Fibroblast of lung (primary cell): Measurements from ENCODE around the gene ESPNL. TPM values are rescaled to one million over a fixed set of nuclear protein-coding genes. Genes with fewer than 3 reads are reported as not detected.
A peak's percentile ranks its signal among the peaks of the same experiment; 100 is the strongest.

ENCODE experiments used
- DNase-seq, 2 donors: peaks; one replicate each; pipeline versions ENCODE4 v3.0.0 to v3.0.0-alpha.2; 2010; ENCODE audit warnings: low read depth in 2 of 2
- H2AFZ ChIP-seq: 2 replicates; pipeline ENCODE4 v1.5.1; 2012; ENCODE audit warnings: low read length, control low read depth, inconsistent platforms
- H3K27ac ChIP-seq: 2 replicates; pipeline ENCODE4 v1.5.1; 2011; ENCODE audit warnings: low read length, control low read depth; ENCODE audit not compliant: insufficient read depth
- H3K27me3 ChIP-seq: 2 replicates; pipeline ENCODE4 v1.5.1; 2011; ENCODE audit warnings: mild to moderate bottlenecking, low read length; ENCODE audit not compliant: control insufficient read depth, insufficient read depth
- H3K36me3 ChIP-seq: 2 replicates; pipeline ENCODE4 v1.5.1; 2011; ENCODE audit warnings: low read length; ENCODE audit not compliant: control insufficient read depth, insufficient read depth
- H3K4me1 ChIP-seq: 2 replicates; pipeline ENCODE4 v1.5.1; 2011; ENCODE audit warnings: low read length; ENCODE audit not compliant: control insufficient read depth, insufficient read depth; ENCODE audit errors: extremely low read depth
- H3K4me2 ChIP-seq: 2 replicates; pipeline ENCODE4 v1.5.1; 2011; ENCODE audit warnings: low read length, control low read depth; ENCODE audit not compliant: insufficient read depth; ENCODE audit errors: extremely low read depth
- H3K4me3 ChIP-seq, 4 experiments: fragments of 200-600 bp in 1 of 4; sonication (generic) in 1 of 4; replicated peaks in 1 of 4; 2 replicates each; pipeline ENCODE4 v1.5.1; 2011 to 2016; ENCODE audit warnings: low read length in 4 of 4, low read depth in 3 of 4, mild to moderate bottlenecking in 3 of 4, control low read depth in 2 of 4, inconsistent platforms in 1 of 4, mixed read lengths in 1 of 4; ENCODE audit not compliant: insufficient read depth in 1 of 4; ENCODE audit errors: control extremely low read depth in 1 of 4
- H3K79me2 ChIP-seq: 2 replicates; pipeline ENCODE4 v1.5.1; 2012; ENCODE audit warnings: mild to moderate bottlenecking, low read length, inconsistent platforms; ENCODE audit not compliant: control insufficient read depth, insufficient read depth
- H3K9ac ChIP-seq: 2 replicates; pipeline ENCODE4 v1.5.1; 2011; ENCODE audit warnings: mild to moderate bottlenecking, low read length, control low read depth; ENCODE audit not compliant: insufficient read depth
- H3K9me3 ChIP-seq: 2 replicates; pipeline ENCODE4 v1.5.1; 2012; ENCODE audit warnings: low read depth, low read length; ENCODE audit not compliant: control insufficient read depth, insufficient read depth
- H4K20me1 ChIP-seq: 2 replicates; pipeline ENCODE4 v1.5.1; 2011; ENCODE audit warnings: low read length; ENCODE audit not compliant: control insufficient read depth, insufficient read depth; ENCODE audit errors: extremely low read depth
- EZH2 ChIP-seq: IDR thresholded peaks from 2 replicates; pipeline ENCODE4 v1.5.1; 2012; ENCODE audit warnings: low read length, control low read depth, mild to moderate bottlenecking; ENCODE audit errors: missing control alignments
- polyA plus RNA-seq, 2 donors: library from polyadenylated mRNA; depleted of rRNA in 1 of 2; stranded (reverse) in 1 of 2; unstranded in 1 of 2; fragments of >200 nt; gene quantifications; 2 replicates each; pipeline ENCODE4 v1.2.1, GENCODE V29; 2011 to 2012; ENCODE audit warnings: missing spikeins in 1 of 2
- total RNA-seq: library from RNA; depleted of rRNA; stranded (reverse); fragments of >200 nt; gene quantifications from 2 replicates; pipeline ENCODE4 v1.2.1, GENCODE V29; 2014
- TF ChIP-seq, protein P1 (sequence below), 2 donors: IDR thresholded peaks in 1 of 2; conservative IDR thresholded peaks in 1 of 2; 1 replicate in 1 of 2; 2 replicates in 1 of 2; pipeline ENCODE4 v1.5.1; 2011 to 2012; ENCODE audit warnings: low read length in 2 of 2, control low read depth in 1 of 2, inconsistent platforms in 1 of 2, low read depth in 1 of 2, mild to moderate bottlenecking in 1 of 2

The ESPNL gene
- total and polyA plus RNA-seq, 2 donors (not counting 1 experiment from before 2014, with no cell fraction given) = 0.79 to 2.8 TPM

DNA sequence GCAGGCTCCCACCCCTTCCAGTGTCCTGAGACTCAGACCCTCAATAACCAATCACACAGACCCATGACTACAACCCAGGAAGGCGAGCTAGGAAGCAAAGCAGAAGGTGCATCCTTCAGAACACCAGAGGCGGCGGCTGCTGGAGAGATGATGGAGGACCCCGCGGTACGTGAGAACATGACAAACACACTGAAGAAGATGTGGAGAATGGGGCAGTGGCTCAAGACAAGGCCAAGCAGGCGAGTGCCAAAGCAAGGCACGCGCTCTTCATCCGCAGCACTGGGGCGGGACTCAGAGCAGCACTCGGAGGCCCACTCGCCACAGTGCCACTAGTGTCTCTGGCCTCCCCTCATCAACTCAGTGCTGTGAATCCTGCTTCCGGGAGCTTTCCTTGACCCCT lies 72.3 kb downstream of the ESPNL start:
- Histone ChIP-seq H3K4me3 (no peak overlapping the region), H3K4me2 (no peak overlapping the region), H2AFZ (no peak overlapping the region), H3K27me3 (no peaks in the 10 kb centered on the region), H3K36me3 (peaks cover 32% of the 10 kb centered on the region), H3K79me2 (no peaks in the 10 kb centered on the region), H3K27ac (no peak overlapping the region), H3K9ac (no peak overlapping the region), H3K9me3 (no peaks in the 10 kb centered on the region), H4K20me1 (no peaks in the 10 kb centered on the region), H3K4me1 (peaks cover 26% of the 10 kb centered on the region)
- TF ChIP-seq, protein P1, sequence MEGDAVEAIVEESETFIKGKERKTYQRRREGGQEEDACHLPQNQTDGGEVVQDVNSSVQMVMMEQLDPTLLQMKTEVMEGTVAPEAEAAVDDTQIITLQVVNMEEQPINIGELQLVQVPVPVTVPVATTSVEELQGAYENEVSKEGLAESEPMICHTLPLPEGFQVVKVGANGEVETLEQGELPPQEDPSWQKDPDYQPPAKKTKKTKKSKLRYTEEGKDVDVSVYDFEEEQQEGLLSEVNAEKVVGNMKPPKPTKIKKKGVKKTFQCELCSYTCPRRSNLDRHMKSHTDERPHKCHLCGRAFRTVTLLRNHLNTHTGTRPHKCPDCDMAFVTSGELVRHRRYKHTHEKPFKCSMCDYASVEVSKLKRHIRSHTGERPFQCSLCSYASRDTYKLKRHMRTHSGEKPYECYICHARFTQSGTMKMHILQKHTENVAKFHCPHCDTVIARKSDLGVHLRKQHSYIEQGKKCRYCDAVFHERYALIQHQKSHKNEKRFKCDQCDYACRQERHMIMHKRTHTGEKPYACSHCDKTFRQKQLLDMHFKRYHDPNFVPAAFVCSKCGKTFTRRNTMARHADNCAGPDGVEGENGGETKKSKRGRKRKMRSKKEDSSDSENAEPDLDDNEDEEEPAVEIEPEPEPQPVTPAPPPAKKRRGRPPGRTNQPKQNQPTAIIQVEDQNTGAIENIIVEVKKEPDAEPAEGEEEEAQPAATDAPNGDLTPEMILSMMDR (conservative IDR thresholded peaks at IDR 0.05 in 1 of 2, IDR thresholded peaks at IDR 0.05 in 1 of 2; ENCODE audit: low read depth in 1 of 2, low read length in 2 of 2) = no peak
- TF ChIP-seq EZH2 = no peak
- DNase-seq = no peak

DNA sequence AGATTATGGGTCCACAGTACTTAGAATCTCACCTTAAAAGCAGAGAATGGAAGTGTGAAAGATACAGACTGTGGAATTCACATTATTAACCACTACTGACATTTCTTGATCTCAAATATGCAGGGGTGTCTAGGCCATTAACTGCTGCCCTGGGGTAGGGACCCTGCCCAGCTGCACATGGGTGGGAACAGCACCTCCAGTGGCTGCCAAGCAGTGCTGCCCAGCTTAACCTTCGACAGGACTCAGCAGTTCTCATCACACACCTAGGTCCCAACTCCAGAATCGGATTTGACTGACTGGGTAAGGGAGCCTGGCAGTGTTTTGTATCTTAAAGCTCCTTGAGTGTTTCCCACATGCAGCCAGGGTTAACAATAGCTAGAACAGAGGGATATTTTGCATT lies 73.6 kb downstream of the ESPNL start:
- Histone ChIP-seq H3K4me3 (no peak overlapping the region), H3K9me3 (no peaks in the 10 kb centered on the region), H4K20me1 (no peaks in the 10 kb centered on the region), H3K27ac (no peak overlapping the region), H3K79me2 (no peaks in the 10 kb centered on the region), H3K4me2 (no peak overlapping the region), H2AFZ (no peak overlapping the region), H3K4me1 (peaks cover 16% of the 10 kb centered on the region), H3K27me3 (no peaks in the 10 kb centered on the region), H3K36me3 (peaks cover 25% of the 10 kb centered on the region), H3K9ac (no peak overlapping the region)
- TF ChIP-seq, protein P1 (conservative IDR thresholded peaks at IDR 0.05 in 1 of 2, IDR thresholded peaks at IDR 0.05 in 1 of 2; ENCODE audit: low read depth in 1 of 2, low read length in 2 of 2) = peak in 1 of 2 donors; percentile 14
- no peak for TF ChIP-seq EZH2
- DNase-seq = no peak

DNA sequence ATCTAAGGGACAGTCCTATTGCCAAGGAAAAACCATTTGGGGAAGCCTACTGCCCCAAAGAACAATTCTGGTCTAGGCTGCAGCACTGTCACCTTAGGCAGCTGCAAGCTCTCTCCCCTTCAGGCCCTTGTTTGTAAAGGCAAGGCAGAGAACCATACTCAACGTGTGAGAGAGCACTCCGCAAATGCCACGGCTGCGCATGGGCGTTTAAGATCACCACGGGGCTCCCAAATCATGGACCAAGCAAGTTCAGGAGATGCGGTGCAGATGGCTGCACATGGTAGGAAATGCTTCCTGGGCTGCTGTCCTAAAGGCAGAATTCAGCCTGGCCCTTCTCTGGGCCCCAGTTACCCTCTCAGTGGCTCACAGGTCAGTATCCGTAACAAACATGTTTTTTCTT lies 74.2 kb downstream of the ESPNL start:
- no peaks in the 10 kb centered on the region for H3K27me3 ChIP-seq
- no peak overlapping the region for H3K27ac ChIP-seq
- H3K9ac ChIP-seq = no peak overlapping the region
- H2AFZ ChIP-seq = no peak overlapping the region
- TF ChIP-seq, protein P1 (conservative IDR thresholded peaks at IDR 0.05 in 1 of 2, IDR thresholded peaks at IDR 0.05 in 1 of 2; ENCODE audit: low read depth in 1 of 2, low read length in 2 of 2) = no peak
- TF ChIP-seq EZH2 = no peak
- no peaks in the 10 kb centered on the region for H4K20me1 ChIP-seq
- no peak overlapping the region for H3K4me3 ChIP-seq
- no peak overlapping the region for H3K4me2 ChIP-seq
- peaks cover 10% of the 10 kb centered on the region for H3K4me1 ChIP-seq
- no peak for DNase-seq
- H3K79me2 ChIP-seq = no peaks in the 10 kb centered on the region
- no peaks in the 10 kb centered on the region for H3K9me3 ChIP-seq
- H3K36me3 ChIP-seq = peaks cover 27% of the 10 kb centered on the region
